Bone marrow (tissue), 2 donors: ENCODE measurements around the gene WNT3.
"Not testable (repeated sequence)": the region's sequence is repeated elsewhere in the genome, so short reads cannot be mapped to it uniquely, and the experiment has no call there.

Experiments
- DNase-seq, 2 donors: peaks; one replicate each; lab custom pipeline; 2025; lab: John Stamatoyannopoulos, UW

Gene WNT3

DNA sequence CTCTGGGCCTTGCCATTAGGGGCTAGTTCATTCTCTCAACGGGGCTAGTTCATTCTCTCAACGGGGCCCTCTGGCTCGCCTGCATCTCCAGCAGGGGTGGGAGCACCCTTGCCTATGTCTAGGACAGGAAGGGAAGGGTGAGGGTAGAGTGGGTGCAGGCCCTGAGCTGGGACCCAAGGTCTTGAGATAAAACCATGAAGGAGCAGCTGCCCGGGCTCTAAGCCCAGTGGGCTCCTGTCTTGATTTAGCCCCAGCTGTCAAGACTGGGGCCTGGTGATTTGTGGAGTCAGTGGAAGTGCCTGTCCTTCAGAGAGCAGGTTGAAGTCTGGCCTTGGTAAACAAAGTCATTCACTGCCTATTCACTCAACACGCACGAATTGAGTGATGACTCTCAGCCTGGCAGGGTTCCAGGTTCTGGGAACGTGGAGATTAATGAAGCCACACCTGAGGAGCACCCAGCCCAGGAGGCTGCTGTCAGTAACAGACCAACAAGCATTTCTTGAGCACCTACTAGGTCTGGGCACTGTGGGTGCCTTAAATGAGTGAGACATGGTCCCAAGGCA lies 35.4 kb downstream of the WNT3 start:
- DNase-seq, result no peak

DNA sequence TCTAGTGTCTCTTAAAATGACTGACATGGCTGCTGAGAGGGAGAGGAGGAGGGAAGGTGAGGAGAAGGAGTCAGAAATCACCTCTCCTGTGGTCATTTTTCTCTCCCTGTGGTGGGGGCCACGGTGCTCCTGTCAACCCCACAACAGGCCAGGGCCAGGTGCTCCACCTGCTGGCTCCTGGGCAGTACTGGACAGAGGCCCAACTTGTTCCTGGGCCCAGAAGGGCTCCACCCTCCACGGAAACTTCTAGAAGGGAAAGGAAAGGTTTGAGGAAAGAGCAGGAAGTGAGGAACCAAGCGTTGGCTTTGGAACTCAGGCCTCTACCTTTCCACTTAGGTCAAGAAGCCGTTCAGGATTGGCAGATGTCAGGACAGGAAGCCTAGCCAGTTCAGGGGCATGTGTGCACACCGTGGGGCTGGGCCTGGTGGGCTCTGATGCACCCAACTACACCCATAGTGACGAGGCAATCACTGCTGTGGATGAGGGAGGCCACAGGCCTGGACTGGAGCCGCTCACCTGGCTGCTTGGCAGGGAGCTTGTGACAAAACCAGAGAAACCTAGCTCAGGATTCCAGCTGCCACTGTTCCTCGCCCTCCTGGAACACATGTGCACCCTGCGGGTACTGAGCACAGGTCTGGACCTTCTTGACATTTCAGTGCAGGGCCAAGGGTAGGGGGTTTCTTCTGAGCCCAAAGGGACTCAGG lies 36.1 kb downstream of the WNT3 start:
- DNase-seq, result peak in 1 of 2 donors; percentile 3

GRCh38 chr17:46780003-46780373 lies 38.5 kb downstream of the WNT3 start:
- DNase-seq, result no peak

DNA sequence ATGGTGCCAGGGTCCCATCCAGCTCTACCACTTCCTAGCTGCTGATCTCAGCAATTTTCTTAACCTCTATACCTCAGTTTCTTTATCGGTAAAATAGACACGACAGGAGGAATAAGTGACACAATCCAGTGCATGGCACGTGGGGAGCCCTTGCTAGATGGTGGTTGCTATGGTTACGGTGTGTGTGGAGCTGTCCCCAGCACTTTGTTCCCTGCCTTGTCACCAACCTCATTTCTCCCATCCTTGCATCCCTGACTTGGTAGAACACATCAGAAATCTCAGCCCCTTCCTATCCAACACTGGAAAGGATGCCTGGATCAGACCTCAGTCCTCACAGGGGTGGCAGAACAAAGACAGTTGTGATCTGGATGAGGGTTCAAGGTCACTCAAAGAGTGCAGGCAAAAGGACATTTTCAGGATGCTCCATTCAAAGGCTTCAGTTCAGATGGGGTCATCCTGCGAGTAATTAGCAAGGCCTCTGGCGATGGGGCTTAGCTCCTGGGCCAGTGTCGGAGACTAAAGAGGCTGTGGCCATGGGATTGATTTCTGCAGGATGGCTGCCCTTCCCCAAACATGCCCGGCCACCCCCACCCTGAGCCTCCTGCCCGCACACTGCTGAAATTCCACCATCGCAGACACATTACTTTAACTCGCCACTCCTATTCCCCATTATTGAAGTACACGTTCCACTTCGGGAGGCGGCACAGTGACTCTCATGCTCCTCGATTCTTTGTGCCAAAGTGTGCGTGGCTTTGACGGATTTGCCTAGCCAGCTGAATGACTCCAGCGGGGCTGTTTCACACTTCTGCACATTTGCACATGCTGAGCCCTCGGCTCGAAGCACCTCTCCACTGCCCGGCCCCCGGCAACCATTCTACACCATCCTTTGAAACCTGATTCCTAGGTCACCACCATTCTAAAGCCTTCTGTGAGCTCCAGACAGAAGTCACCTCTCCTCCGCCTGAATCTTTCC lies 40.3 kb downstream of the WNT3 start:
- no peak for DNase-seq

DNA sequence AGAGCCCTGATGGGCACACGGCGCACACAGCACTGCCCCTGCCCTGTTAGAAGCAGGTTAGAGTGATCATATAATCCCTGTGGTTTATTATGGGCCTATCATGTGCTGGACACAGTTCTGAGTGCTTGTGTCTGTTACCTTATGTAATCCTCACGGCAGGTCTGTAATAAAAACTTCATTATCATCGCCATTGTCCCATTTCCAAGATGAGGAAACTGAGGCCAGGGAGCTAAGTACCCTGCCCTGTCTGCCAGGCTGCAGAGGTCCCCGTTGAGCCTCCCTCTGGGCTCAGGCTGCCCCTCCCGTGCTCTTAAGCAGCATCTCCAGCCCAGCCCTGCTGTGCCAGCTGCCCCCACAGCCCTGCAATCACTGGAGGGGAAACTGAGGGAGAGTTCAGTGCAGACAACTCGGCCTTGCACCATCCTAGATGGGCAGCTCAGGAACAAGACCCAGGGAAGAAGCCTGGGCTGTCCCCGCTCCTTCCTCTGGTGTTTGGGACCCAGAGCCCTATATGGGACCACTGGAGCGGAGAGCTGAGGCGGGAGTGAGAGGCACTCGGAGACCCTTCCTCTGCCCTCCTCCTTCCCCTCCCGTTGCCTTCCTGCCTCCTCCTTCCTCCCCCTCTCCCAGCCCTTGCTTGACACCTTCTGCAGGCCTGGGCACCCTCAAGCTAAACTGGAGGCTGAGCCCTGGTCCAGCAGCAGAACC lies 42.0 kb downstream of the WNT3 start:
- DNase-seq, result no peak

GRCh38 chr17:46774108-46774737 lies 44.3 kb downstream of the WNT3 start:
- no peak for DNase-seq

GRCh38 chr17:46773676-46774075 lies 44.8 kb downstream of the WNT3 start:
- no peak for DNase-seq

DNA sequence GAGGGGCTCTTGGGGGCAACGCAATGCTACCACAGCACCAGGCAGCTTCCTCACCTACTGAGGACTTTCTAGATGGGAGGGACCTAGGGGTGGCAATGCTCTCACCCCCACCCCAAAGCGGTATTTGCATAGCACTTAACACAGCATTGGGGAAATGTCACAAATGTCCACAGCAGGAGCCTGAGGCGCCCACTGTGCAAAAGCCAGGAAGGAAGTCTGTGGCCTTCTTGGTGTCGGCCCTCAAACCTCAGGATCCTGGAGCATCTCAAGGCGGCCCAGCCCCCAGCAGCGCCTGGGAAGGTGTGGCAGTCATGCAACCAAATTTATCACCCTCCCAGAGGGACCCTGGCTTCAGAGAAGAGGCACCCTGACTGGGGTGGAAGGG lies 45.3 kb downstream of the WNT3 start:
- DNase-seq, result no peak

DNA sequence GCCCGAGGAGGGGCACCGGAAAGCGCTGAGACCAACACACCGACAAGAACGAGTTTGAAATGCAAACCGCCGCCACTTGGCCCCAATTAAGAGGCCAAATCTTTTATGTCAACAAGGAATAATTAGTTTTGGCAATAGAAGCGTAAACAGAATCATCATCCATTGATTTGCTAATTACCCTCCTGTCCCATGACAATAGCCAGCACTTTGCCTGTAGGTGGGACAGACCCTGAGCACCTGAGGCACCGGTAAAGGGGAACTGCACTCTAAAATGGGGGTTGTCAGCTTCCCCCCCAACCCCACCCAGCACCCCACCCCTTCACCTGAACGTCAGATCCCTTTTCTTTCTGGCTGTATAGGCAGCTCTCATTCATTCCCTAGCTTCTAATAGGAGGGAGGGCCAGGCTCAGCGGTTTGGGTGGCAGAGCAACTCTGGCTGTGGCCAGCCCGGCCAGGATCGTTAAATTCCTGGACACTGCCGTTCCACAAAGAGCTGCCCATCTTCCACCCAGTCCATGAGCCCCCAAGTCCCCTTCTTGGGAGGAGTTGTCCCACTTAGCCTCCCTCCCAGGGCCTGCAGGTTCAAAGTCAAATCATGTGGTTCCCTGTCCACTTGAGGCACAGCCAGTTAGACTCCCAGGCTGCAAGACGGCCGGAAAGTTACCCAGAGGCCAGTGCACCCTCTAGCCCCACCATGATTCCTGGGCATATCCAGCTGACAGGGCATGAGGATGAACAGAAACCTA lies 45.8 kb downstream of the WNT3 start:
- no peak for DNase-seq

- no peak for DNase-seq
Observed at GRCh38 chr17:46771561-46772474, 46.7 kb downstream of the WNT3 start.

GRCh38 chr17:46770818-46771560 lies 47.5 kb downstream of the WNT3 start:
- DNase-seq, result no peak

DNA sequence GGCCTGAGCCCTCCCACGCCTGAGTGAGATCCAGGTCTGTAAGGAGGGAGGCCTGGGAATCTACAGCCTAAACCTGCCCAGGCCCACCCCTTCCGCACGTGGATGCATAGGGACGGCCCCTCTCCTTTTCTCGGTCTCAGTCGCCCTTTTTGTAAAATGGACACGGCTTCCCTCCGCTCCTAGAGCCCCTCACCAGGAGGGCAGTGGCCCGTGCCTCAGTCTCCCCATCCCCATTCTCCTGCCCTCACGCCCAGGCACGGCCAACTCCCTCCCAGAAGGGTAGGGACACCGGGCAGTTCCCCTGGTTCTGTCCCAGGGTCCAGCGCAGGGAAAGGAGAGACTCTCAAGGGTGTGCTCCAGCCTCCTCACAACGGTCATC lies 48.1 kb downstream of the WNT3 start:
- DNase-seq, result no peak

DNA sequence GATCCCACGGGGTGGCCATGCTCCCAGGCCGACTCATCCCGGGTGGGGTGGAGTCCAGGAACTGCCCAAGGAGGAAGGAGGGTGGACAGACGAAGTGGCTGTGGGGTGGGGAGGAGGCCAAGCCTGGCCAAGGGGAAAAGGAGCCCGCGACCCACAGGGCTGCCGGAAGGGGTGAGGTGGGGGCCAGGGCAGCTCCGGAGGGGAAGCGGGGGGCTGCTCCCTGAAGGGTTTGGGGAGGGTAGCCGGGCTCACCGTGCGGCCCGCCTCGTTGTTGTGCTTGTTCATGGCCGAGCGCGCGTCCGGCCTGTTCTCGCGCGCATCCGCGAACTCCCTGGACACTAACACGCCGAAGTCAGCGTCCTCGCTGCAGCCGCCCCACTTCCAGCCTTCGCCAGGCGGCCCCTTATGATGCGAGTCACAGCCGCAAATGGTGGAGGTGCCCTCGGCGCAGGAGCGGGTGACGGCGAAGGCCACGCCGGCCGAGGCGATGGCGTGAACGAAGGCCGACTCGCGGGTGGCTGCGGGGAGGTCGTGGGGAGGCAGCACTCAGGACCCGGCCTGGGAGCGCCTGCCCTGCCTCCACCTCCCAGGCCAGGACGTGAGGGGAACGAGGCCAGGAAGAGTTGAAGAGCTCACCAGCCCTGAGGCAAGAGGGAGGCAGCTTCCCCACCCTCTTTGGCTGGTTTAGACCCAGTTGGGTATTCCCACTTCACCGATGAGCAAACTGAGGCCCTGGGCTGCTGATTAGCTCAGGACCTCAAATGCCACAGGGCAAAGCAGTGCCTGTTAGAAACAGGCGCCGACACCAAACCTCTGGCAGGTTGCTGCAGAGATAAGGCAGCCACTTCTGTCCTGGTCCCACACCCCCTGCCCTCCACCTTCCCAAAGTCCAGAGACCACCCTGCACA lies 48.7 kb downstream of the WNT3 start:
- no peak for DNase-seq

- not testable (repeated sequence) for DNase-seq
Observed at GRCh38 chr17:46768896-46769295, 49.6 kb downstream of the WNT3 start.

DNA sequence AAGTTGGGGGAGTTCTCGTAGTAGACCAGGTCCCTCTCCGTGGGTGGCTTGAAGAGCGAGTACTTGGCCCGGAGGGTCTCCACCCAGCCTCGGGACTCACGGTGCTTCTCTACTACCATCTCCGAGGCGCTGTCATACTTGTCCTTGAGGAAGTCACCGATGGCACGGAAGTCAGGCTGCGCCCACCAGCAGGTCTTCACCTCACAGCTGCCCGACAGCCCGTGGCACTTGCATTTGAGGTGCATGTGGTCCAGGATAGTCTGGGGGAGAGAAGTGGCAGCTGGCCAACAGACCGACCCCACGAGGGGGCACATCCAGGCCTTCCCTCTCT lies 50.0 kb downstream of the WNT3 start:
- no peak for DNase-seq

GRCh38 chr17:46766493-46767491 lies 51.7 kb downstream of the WNT3 start:
- no peak for DNase-seq

DNA sequence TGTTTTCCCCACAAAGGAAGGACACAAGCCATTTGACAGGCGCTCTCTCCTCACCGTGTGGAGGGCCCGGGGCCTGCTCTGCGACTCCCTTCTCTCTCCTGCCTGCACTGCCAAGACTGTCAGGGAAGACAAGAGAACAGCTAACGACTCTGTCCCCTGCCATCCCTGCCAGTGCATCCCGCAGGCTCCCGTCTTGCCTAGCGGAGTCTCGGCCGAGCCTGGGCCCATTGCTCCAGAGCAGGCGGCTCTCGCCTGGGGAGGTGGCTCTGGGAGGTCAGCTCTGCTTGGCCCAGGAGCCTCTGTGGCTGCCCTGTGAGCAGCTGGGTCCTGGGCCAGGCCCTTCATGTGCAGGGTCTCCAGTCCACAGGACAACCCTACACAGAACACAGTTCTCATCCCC lies 53.0 kb downstream of the WNT3 start:
- DNase-seq, result no peak
